Right lobe of liver (tissue), 4 donors: ENCODE measurements around the gene SLC1A2.

Experiments used
- POLR2A ChIP-seq: fragments of 450-650 bp; IDR thresholded peaks from one replicate; pipeline ENCODE4 v1.6.1; 2017; ENCODE audit warnings: antibody characterized with exemption, mild to moderate bottlenecking
- TF ChIP-seq, protein P1 (sequence below), 4 donors: fragments of 200-600 bp in 3 of 4; fragments of 450-650 bp in 1 of 4; IDR thresholded peaks; one replicate each; pipeline versions ENCODE4 v1.5.1 to v1.8.0; 2016 to 2022; ENCODE audit warnings: antibody characterized with exemption in 4 of 4, mild to moderate bottlenecking in 2 of 4
- donor health status: DM: no; HTN: no; CAD: no.
- donor health status: DM: no; HTN: no; CAD: no.
- donor health status: DM: no; HTN: yes; CAD: no.

GRCh38 chr11:35335226-35335625, 84.1 kb downstream of the SLC1A2 start:
- TF ChIP-seq, protein P1, sequence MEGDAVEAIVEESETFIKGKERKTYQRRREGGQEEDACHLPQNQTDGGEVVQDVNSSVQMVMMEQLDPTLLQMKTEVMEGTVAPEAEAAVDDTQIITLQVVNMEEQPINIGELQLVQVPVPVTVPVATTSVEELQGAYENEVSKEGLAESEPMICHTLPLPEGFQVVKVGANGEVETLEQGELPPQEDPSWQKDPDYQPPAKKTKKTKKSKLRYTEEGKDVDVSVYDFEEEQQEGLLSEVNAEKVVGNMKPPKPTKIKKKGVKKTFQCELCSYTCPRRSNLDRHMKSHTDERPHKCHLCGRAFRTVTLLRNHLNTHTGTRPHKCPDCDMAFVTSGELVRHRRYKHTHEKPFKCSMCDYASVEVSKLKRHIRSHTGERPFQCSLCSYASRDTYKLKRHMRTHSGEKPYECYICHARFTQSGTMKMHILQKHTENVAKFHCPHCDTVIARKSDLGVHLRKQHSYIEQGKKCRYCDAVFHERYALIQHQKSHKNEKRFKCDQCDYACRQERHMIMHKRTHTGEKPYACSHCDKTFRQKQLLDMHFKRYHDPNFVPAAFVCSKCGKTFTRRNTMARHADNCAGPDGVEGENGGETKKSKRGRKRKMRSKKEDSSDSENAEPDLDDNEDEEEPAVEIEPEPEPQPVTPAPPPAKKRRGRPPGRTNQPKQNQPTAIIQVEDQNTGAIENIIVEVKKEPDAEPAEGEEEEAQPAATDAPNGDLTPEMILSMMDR (IDR thresholded peaks at IDR 0.05): no peak
- TF ChIP-seq POLR2A: no peak
